Smooth muscle cell (in vitro differentiated cells): ENCODE results near the gene PIK3R4. TPM values are rescaled to one million over a fixed set of nuclear protein-coding genes. Genes with fewer than 3 reads are reported as not detected.

Source experiments
- DNase-seq: peaks from one replicate; lab custom pipeline; 2025; ENCODE audit not compliant: unreplicated experiment; lab: John Stamatoyannopoulos, UW
- H2AFZ ChIP-seq: fragments of 200-600 bp; sonication (generic); 2 replicates; pipeline ENCODE4 v1.6.0; 2016; ENCODE audit warnings: antibody characterized with exemption, low read depth, mild to moderate bottlenecking
- H3F3A ChIP-seq: fragments of 200-600 bp; sonication (generic); 2 replicates; pipeline ENCODE4 v1.6.0; 2017; ENCODE audit warnings: antibody characterized with exemption, low read depth
- H3K27ac ChIP-seq: fragments of 200-600 bp; sonication (generic); 2 replicates; pipeline ENCODE4 v1.5.1; 2016; ENCODE audit warnings: low read depth, mild to moderate bottlenecking
- H3K27me3 ChIP-seq: fragments of 200-600 bp; sonication (generic); 2 replicates; pipeline ENCODE4 v1.6.1; 2016; ENCODE audit warnings: low read depth, mild to moderate bottlenecking
- H3K36me3 ChIP-seq: fragments of 200-600 bp; sonication (generic); 2 replicates; pipeline ENCODE4 v1.5.1; 2016; ENCODE audit warnings: low read depth
- H3K4me1 ChIP-seq: fragments of 200-600 bp; sonication (generic); 2 replicates; pipeline ENCODE4 v1.5.1; 2016; ENCODE audit warnings: low read depth
- H3K4me2 ChIP-seq: fragments of 200-600 bp; sonication (generic); 2 replicates; pipeline ENCODE4 v1.6.0; 2016; ENCODE audit warnings: mild to moderate bottlenecking
- H3K4me3 ChIP-seq: fragments of 200-600 bp; sonication (generic); 2 replicates; pipeline ENCODE4 v1.5.1; 2016; ENCODE audit warnings: mild to moderate bottlenecking
- H3K79me2 ChIP-seq: fragments of 200-600 bp; sonication (generic); 2 replicates; pipeline ENCODE4 v1.6.0; 2016; ENCODE audit warnings: low read depth, mild to moderate bottlenecking
- H3K9ac ChIP-seq: fragments of 200-600 bp; sonication (generic); 2 replicates; pipeline ENCODE4 v1.6.0; 2016; ENCODE audit warnings: low read depth
- H3K9me3 ChIP-seq: fragments of 200-600 bp; sonication (generic); replicated peaks from 2 replicates; pipeline ENCODE4 v1.5.1; 2016; ENCODE audit warnings: low read depth
- H4K20me1 ChIP-seq: fragments of 200-600 bp; sonication (generic); 2 replicates; pipeline ENCODE4 v1.6.0; 2016; ENCODE audit warnings: low read depth
- WGBS: methylation state at CpG from one replicate; pipeline ENCODE4 v1.1.7; 2016; ENCODE audit warnings: low lambda C conversion rate; 5-methylcytosine and 5-hydroxymethylcytosine counted together
- polyA plus RNA-seq: library from polyadenylated mRNA; unstranded; fragments of >200 nt; fragmentation: Nextera tagmentation; extraction: Ambion mirVana; gene quantifications from 2 replicates; pipeline ENCODE4 v1.2.1, GENCODE V29; 2016
- total RNA-seq: library from RNA; depleted of rRNA; stranded (reverse); fragments of >200 nt; gene quantifications from 2 replicates; pipeline ENCODE4 v1.2.3, GENCODE V29; 2014
- TF ChIP-seq, protein P1 (sequence below): fragments of 200-600 bp; sonication (generic); IDR thresholded peaks from 2 replicates; pipeline ENCODE4 v1.5.1; 2017; ENCODE audit warnings: borderline replicate concordance, mild to moderate bottlenecking, antibody characterized with exemption; ENCODE audit not compliant: insufficient read depth, poor library complexity, severe bottlenecking

Gene PIK3R4
- total and polyA plus RNA-seq, 2 experiments from 2014 or later, result 18.3 to 46.4 TPM

DNA sequence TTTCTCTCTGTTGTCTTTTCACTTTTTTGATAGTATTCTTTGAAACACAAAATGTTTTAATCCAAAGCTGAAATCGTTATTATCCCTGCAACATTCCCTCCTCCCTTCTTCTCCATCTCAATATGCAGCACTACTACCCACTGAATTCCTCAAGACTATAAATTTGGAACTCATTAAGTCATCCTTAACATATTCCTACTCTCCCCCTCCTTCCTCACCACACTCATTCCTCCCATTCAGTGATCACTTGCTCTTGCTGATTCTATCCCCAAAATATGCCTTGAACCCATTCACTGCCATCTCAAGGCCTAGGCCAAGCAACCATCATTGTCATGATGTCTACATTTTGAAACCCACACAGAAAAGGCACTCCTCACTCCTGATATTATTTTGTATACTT lies 2.4 kb upstream of the PIK3R4 start:
- TF ChIP-seq, protein P1, sequence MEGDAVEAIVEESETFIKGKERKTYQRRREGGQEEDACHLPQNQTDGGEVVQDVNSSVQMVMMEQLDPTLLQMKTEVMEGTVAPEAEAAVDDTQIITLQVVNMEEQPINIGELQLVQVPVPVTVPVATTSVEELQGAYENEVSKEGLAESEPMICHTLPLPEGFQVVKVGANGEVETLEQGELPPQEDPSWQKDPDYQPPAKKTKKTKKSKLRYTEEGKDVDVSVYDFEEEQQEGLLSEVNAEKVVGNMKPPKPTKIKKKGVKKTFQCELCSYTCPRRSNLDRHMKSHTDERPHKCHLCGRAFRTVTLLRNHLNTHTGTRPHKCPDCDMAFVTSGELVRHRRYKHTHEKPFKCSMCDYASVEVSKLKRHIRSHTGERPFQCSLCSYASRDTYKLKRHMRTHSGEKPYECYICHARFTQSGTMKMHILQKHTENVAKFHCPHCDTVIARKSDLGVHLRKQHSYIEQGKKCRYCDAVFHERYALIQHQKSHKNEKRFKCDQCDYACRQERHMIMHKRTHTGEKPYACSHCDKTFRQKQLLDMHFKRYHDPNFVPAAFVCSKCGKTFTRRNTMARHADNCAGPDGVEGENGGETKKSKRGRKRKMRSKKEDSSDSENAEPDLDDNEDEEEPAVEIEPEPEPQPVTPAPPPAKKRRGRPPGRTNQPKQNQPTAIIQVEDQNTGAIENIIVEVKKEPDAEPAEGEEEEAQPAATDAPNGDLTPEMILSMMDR, result no peak
- no peak for DNase-seq
- H3K9me3 ChIP-seq, result no peaks in the 10 kb centered on the region
- no peak overlapping the region for H3K9ac ChIP-seq
- no peak overlapping the region for H3K4me3 ChIP-seq
- peaks cover 25% of the 10 kb centered on the region for H3K79me2 ChIP-seq
- H3F3A ChIP-seq, result no peaks in the 10 kb centered on the region
- no peak overlapping the region for H3K4me2 ChIP-seq
- H3K27ac ChIP-seq, result no peak overlapping the region
- H3K27me3 ChIP-seq, result no peaks in the 10 kb centered on the region
- H2AFZ ChIP-seq, result no peak overlapping the region
- H4K20me1 ChIP-seq, result no peaks in the 10 kb centered on the region
- H3K36me3 ChIP-seq, result peaks cover under 1% of the 10 kb centered on the region
- H3K4me1 ChIP-seq, result peaks cover 14% of the 10 kb centered on the region
- WGBS, result 65% methylated on average over 1 of the region's 1 CpG

DNA sequence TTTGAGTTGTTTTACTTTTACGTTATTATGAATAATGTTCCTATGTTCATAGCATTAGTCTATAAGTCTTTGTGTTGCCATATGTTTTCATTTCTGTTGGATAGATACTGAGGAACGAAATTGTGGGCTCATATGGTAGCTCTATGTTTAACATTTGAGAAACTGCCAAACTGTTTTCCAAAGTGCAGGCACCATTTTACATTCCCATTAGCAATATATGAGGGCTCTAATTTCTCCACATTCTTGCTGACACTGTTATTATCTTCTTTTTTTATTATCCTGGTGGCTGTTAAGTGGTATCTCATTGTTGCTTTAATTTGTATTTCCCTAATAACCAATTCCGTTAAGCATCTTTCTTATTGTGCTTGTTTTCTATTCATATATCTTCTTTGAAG lies 1.8 kb upstream of the PIK3R4 start:
- peak overlapping the region; percentile 22 for H2AFZ ChIP-seq

DNA sequence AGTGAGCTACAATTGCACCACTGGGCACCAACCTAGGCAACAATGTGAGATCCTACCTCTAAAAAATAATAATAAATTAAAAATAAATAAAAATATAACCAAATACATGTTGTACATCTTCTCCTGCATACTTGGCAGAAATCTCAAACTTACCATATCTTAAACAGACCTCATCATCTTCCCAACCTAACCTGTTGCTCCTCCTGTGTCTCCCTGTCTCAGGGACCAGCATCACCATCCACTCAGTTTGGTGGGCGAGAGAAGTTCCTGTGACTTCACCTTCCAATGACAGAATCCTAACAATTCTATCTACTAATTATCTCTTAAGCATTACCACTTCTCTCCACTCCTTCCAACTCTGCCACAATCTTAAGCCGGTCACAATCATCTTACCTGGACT lies 3.3 kb downstream of the PIK3R4 start:
- Histone ChIP-seq H3K9me3 (no peaks in the 10 kb centered on the region), H3F3A (no peaks in the 10 kb centered on the region), H3K36me3 (peaks cover 8% of the 10 kb centered on the region), H2AFZ (no peak overlapping the region), H3K9ac (no peak overlapping the region), H3K27ac (no peak overlapping the region), H3K4me3 (no peak overlapping the region), H3K27me3 (no peaks in the 10 kb centered on the region), H3K79me2 (peaks cover 76% of the 10 kb centered on the region), H3K4me2 (peak overlapping the region; percentile 23), H3K4me1 (peaks cover 21% of the 10 kb centered on the region), H4K20me1 (no peaks in the 10 kb centered on the region)
- DNase-seq, result no peak
- TF ChIP-seq, protein P1, result no peak
- 100% methylated on average over 2 of the region's 2 CpGs for WGBS

More for the DNA sequence above, 1.8 kb upstream of the PIK3R4 start:
- WGBS, result 78% methylated on average over 3 of the region's 3 CpGs
- peaks cover 5% of the 10 kb centered on the region for H3K36me3 ChIP-seq
- H3K27ac ChIP-seq, result peak overlapping the region; percentile 88
- no peak overlapping the region for H3K9ac ChIP-seq
- TF ChIP-seq, protein P1, result no peak
- peak overlapping the region; percentile 82 for H3K4me3 ChIP-seq
- H3K4me1 ChIP-seq, result peaks cover 17% of the 10 kb centered on the region
- H3K79me2 ChIP-seq, result peaks cover 31% of the 10 kb centered on the region
- no peak for DNase-seq
- H4K20me1 ChIP-seq, result no peaks in the 10 kb centered on the region
- H3K9me3 ChIP-seq, result no peaks in the 10 kb centered on the region
- no peaks in the 10 kb centered on the region for H3K27me3 ChIP-seq
- H3K4me2 ChIP-seq, result peak overlapping the region; percentile 93
- H3F3A ChIP-seq, result no peaks in the 10 kb centered on the region

DNA sequence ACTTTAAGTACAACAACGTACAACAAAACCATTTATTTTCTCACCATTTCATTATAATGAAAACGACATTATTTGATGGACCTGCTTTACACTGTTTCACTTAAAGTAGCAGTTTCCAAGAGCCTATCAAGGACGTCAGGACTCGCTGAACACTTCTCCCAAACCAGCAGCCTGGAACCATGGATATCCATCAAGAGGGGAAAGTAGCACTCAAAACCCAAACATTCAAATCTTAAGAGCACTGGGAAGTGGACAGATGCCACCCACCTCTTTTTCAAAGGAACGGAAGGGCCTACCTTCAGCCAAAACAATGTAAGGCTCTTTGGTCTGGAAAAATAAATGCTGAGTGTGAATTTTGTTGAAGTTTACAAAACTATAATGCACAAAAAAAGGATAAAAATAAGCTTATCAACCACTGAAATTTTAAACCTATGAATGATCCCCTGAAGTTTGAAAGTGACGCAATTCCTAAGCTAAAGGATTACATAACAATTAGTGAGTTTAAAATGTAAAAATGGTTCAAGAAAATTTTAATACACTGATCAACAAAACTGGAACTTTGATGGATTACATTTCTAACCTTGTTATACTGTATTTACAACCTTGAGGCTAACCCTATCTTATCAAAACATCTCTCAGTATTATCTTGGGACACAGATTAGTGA lies 4.6 kb downstream of the PIK3R4 start:
- H3K9ac ChIP-seq, result no peak overlapping the region
- 95% methylated on average over 6 of the region's 6 CpGs for WGBS
- TF ChIP-seq, protein P1, result no peak
- peaks cover 86% of the 10 kb centered on the region for H3K79me2 ChIP-seq
- H3K36me3 ChIP-seq, result peaks cover 8% of the 10 kb centered on the region
- no peak overlapping the region for H3K4me2 ChIP-seq
- no peak overlapping the region for H3K27ac ChIP-seq
- H3K4me1 ChIP-seq, result peaks cover 21% of the 10 kb centered on the region
- H3K9me3 ChIP-seq, result no peaks in the 10 kb centered on the region
- no peak for DNase-seq
- H4K20me1 ChIP-seq, result no peaks in the 10 kb centered on the region
- no peak overlapping the region for H2AFZ ChIP-seq
- no peaks in the 10 kb centered on the region for H3F3A ChIP-seq
- H3K4me3 ChIP-seq, result no peak overlapping the region
- no peaks in the 10 kb centered on the region for H3K27me3 ChIP-seq
